Adrenal gland (tissue), 5 donors: ENCODE data around the gene TCTN1.

Experiments
- POLR2A ChIP-seq, 2 donors: fragments of 450-650 bp; IDR thresholded peaks; one replicate each; pipeline ENCODE4 v1.6.1; 2017; ENCODE audit warnings: antibody characterized with exemption in 2 of 2, mild to moderate bottlenecking in 2 of 2, moderate library complexity in 1 of 2
- TF ChIP-seq, protein P1 (sequence below), 6 experiments: fragments of 450-650 bp in 4 of 6; fragments of 200-600 bp in 2 of 6; sonication (generic) in 1 of 6; IDR thresholded peaks; 1 replicate in 5 of 6; 2 replicates in 1 of 6; pipeline versions ENCODE4 v1.5.1 to v1.8.0; 2016 to 2021; ENCODE audit warnings: antibody characterized with exemption in 6 of 6, mild to moderate bottlenecking in 2 of 6, moderate library complexity in 1 of 6
- donor health status: DM: no; HTN: no; CAD: no.

DNA sequence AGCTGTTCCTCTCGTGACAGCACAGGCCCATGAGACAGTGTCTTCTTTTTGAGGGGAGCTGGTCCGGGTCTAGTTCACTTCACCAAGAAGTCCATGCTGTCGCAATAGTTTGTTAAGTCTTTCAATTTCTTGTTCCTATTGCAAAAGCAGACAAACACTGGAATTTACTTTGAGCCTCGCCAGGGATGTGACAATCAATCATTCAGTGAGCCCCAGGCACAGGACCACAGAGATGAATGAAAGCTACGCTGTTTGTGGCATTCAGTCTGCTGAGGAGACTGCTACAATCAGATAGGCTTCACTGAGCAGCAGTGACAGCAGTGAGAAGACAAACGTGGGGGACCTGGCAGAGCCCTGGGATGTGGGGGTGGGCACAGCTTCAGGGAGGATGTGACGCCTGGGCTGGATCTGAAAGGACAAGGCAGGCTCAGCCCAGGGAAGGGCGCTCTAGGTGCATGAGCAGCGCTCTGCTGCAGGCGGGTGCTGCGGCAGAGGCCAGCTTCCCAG lies 35.5 kb downstream of the TCTN1 start:
- TF ChIP-seq, protein P1, sequence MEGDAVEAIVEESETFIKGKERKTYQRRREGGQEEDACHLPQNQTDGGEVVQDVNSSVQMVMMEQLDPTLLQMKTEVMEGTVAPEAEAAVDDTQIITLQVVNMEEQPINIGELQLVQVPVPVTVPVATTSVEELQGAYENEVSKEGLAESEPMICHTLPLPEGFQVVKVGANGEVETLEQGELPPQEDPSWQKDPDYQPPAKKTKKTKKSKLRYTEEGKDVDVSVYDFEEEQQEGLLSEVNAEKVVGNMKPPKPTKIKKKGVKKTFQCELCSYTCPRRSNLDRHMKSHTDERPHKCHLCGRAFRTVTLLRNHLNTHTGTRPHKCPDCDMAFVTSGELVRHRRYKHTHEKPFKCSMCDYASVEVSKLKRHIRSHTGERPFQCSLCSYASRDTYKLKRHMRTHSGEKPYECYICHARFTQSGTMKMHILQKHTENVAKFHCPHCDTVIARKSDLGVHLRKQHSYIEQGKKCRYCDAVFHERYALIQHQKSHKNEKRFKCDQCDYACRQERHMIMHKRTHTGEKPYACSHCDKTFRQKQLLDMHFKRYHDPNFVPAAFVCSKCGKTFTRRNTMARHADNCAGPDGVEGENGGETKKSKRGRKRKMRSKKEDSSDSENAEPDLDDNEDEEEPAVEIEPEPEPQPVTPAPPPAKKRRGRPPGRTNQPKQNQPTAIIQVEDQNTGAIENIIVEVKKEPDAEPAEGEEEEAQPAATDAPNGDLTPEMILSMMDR (IDR thresholded peaks at IDR 0.05), result no peak
- TF ChIP-seq POLR2A (IDR thresholded peaks at IDR 0.05), result no peak
